GM12865 (cell line): Measurements from ENCODE around the gene MYOZ1.
"Not testable (repeated sequence)": the region's sequence is repeated elsewhere in the genome, so short reads cannot be mapped to it uniquely, and the experiment has no call there.

Experiments
- DNase-seq: peaks from one replicate; pipeline ENCODE4 v3.0.0; 2010; ENCODE audit warnings: low read depth
- H3K4me3 ChIP-seq: 2 replicates; pipeline ENCODE4 v1.5.1; 2011; ENCODE audit warnings: mild to moderate bottlenecking, low read depth, low read length, control low read depth
- CTCF ChIP-seq: IDR thresholded peaks from 2 replicates; pipeline ENCODE4 v1.5.1; 2011; ENCODE audit warnings: low read length, control low read depth, low read depth, inconsistent platforms; ENCODE audit not compliant: insufficient read depth; ENCODE audit errors: missing control alignments

The MYOZ1 gene

GRCh38 chr10:73625884-73626752 is 15.2 kb downstream of the MYOZ1 start:
- H3K4me3 ChIP-seq: peak overlapping the region; percentile 95
- no peak for TF ChIP-seq CTCF
- DNase-seq: peak; percentile 99

- DNase-seq: no peak
Observed at GRCh38 chr10:73625004-73625883, 16.0 kb downstream of the MYOZ1 start.

DNA sequence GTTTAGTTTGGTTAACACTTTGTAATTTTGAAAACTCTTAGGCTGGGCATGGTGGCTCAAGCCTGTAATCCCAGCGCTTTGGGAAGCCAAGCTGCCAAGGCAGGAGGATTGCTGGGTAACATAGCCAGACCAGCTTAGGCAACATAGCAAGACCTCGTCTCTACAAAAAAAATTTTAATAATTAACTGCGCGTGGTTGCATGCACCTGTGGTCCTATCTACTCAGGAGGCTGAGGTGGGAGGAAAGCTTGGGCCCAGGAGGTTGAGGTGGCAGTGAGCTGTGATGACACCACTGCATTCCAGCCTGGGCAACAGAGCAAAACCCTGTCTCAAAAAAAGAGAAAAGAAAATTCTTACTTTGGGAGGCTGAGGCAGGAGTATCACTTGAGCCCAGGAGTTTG is 18.2 kb downstream of the MYOZ1 start:
- no peak overlapping the region for H3K4me3 ChIP-seq
- no peak for DNase-seq

More at GRCh38 chr10:73625004-73625883, 16.0 kb downstream of the MYOZ1 start:
- no peak for TF ChIP-seq CTCF
- H3K4me3 ChIP-seq: peak overlapping the region; percentile 95

DNA sequence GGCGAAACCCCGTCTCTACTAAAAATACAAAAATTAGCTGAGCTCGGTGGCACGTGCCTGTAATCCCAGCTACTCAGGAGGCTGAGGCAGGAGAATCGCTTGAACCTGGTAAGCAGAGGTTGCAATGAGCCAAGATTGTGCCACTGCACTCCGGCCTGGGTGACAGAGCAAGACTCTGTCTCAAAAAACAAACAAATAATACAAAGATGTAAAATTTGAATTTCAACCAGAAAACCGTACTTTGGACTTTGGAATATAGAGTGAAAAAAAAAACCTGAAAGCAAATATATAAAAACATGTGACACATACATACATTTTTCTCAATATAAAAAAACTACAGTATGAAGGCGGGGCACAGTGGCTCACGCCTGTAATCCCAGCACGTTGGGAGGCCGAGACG is 20.3 kb downstream of the MYOZ1 start:
- not testable (repeated sequence) for H3K4me3 ChIP-seq, DNase-seq

More for the DNA sequence above, 18.2 kb downstream of the MYOZ1 start:
- no peak for TF ChIP-seq CTCF

DNA sequence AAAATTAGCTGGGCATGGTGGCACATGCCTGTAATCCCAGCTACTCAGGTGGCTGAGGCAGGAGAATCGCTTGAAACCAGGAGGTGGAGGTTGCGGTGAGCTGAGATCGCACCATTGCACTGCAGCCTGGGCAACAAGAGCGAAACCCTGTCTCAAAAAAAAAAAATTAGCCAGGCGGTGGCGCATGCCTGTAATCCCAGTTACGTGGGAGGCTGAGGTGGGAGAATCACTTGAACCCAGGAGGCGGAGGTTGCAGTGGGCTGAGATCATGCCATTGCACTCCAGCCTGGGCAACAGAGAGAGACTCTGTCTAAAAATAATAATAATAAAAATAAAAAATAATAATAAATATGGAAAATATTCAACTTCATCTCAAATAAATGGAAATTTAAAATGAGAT is 24.1 kb downstream of the MYOZ1 start:
- DNase-seq, H3K4me3 ChIP-seq: not testable (repeated sequence)

DNA sequence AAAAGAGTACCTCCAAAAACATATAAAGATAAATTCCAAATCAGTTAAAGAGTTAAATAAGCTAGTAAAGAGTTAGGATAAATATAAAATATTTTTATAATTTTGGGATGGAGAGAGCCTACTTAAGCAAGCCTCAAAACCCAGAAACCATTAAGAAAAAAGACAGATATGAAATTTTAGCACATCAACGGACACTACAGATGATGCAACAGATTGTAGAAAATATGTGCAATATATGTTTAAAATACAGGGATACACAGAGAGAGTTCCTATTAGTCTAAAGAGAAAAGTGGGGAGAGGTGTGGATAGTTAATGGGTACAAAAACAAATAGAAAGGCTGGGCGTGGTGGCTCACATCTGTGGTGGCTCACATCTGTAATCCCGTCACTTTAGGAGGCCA is 26.6 kb downstream of the MYOZ1 start:
- DNase-seq: no peak
- no peak for TF ChIP-seq CTCF
- H3K4me3 ChIP-seq: no peak overlapping the region

DNA sequence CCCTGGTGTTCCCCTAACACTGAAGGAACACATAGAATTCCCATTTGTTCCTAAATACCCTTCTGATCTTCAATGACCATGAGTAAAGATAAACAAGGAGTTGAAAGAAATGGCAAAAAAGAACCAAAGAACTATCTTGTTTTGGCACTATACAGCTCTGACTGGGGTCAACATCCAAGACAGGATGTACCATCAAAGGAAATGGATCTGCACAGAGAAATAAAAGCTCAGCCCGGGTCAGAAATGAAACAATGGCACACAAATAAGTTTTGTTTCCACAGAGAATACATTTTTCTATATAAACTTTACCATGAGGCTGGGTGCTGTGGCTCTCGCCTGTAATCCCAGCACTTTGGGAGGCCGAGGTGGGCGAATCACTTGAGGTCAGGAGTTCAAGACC is 32.2 kb downstream of the MYOZ1 start:
- no peak for DNase-seq
- no peak for TF ChIP-seq CTCF
- no peak overlapping the region for H3K4me3 ChIP-seq
